Testis (tissue), 3 donors: ENCODE measurements around the gene FOXJ3. TPM values are rescaled to one million over a fixed set of nuclear protein-coding genes. Genes with fewer than 3 reads are reported as not detected.

Experiments
- DNase-seq: peaks from one replicate; pipeline ENCODE4 v3.0.0-alpha.2; 2019
- H3K27ac ChIP-seq, 2 donors: fragments of 200-600 bp; sonication (generic); one replicate each; pipeline ENCODE4 v1.5.1; 2019
- H3K27me3 ChIP-seq: fragments of 200-600 bp; sonication (generic); one replicate; pipeline ENCODE4 v1.5.1; 2019
- H3K36me3 ChIP-seq: fragments of 200-600 bp; sonication (generic); one replicate; pipeline ENCODE4 v1.5.1; 2017; ENCODE audit warnings: low read depth; ENCODE audit errors: missing control alignments
- H3K4me1 ChIP-seq: fragments of 200-600 bp; sonication (generic); one replicate; pipeline ENCODE4 v1.5.1; 2019
- H3K4me3 ChIP-seq, 2 donors: fragments of 200-600 bp; sonication (generic); one replicate each; pipeline ENCODE4 v1.5.1; 2017 to 2019
- H3K9me3 ChIP-seq: fragments of 200-600 bp; sonication (generic); one replicate; pipeline ENCODE4 v1.5.1; 2017
- POLR2A ChIP-seq: fragments of 450-650 bp; IDR thresholded peaks from one replicate; pipeline ENCODE4 v1.6.1; 2017; ENCODE audit warnings: antibody characterized with exemption, mild to moderate bottlenecking, moderate library complexity
- WGBS, 2 donors: methylation state at CpG; one replicate each; pipeline ENCODE4 v1.1.5; 2018; 5-methylcytosine and 5-hydroxymethylcytosine counted together
- intact Hi-C: fragments of 100-400 bp; cut with DNase I; formaldehyde crosslinking; loops from one replicate; pipeline ENCODE4 v1.15.1; 2023; ENCODE audit warnings: low total_unique reads
- polyA plus RNA-seq: library from polyadenylated mRNA; stranded (reverse); fragments of 350-450 nt; fragmentation: Illumina TruSeq; extraction: RNeasy Lipid Tissue Mini Kit (QIAGEN cat#74804); gene quantifications from one replicate; pipeline ENCODE4 v1.2.3, GENCODE V29; 2014; ENCODE audit warnings: low read depth, low replicate concordance; ENCODE audit not compliant: insufficient read depth
- total RNA-seq, 2 donors: library from RNA; depleted of rRNA; stranded (reverse); fragments of >200 nt; gene quantifications; one replicate each; pipeline ENCODE4 v1.2.3, GENCODE V29; 2016
- TF ChIP-seq, protein P1 (sequence below), 3 experiments: fragments of 450-650 bp in 2 of 3; fragments of 200-600 bp in 1 of 3; sonication (generic) in 1 of 3; IDR thresholded peaks; one replicate each; pipeline ENCODE4 v1.5.1; 2016 to 2019; ENCODE audit warnings: antibody characterized with exemption in 3 of 3, mild to moderate bottlenecking in 2 of 3, moderate library complexity in 1 of 3

The FOXJ3 gene
- total and polyA plus RNA-seq, 3 donors from 2014 or later, result 38.9 to 80.1 (median 64.4) TPM

DNA sequence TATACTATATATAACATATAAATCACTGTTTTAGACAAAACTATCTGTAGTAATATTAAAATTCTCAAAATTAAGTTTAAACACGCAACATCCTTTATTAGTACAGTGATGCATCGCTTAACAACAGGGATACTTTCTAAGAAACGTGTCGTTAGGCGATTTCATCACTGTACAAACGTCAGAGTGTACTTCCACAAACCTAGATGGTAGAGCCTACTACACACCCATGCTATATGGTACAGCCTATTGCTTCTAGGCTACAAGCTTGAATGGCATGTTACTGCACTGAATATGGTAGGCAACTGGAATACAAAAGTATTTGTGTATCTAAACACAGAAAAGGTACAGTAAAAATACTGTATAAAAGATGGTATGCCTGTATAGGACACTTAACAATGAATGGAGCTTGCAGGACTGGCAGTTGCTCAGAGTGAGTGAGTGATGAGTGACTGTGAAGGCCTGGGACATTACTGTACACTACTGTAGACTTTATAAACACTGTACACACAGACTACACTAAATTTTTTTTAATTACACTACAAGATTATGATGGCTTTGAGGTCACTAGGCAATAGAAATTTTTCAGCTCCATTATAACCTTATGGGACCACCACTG lies 10.5 kb downstream of the FOXJ3 start:
- intact Hi-C loops, result no loop called here
- no peak for TF ChIP-seq POLR2A
- TF ChIP-seq, protein P1, sequence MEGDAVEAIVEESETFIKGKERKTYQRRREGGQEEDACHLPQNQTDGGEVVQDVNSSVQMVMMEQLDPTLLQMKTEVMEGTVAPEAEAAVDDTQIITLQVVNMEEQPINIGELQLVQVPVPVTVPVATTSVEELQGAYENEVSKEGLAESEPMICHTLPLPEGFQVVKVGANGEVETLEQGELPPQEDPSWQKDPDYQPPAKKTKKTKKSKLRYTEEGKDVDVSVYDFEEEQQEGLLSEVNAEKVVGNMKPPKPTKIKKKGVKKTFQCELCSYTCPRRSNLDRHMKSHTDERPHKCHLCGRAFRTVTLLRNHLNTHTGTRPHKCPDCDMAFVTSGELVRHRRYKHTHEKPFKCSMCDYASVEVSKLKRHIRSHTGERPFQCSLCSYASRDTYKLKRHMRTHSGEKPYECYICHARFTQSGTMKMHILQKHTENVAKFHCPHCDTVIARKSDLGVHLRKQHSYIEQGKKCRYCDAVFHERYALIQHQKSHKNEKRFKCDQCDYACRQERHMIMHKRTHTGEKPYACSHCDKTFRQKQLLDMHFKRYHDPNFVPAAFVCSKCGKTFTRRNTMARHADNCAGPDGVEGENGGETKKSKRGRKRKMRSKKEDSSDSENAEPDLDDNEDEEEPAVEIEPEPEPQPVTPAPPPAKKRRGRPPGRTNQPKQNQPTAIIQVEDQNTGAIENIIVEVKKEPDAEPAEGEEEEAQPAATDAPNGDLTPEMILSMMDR (IDR thresholded peaks at IDR 0.05), result no peak
- H3K4me3 ChIP-seq, result no peak overlapping the region

DNA sequence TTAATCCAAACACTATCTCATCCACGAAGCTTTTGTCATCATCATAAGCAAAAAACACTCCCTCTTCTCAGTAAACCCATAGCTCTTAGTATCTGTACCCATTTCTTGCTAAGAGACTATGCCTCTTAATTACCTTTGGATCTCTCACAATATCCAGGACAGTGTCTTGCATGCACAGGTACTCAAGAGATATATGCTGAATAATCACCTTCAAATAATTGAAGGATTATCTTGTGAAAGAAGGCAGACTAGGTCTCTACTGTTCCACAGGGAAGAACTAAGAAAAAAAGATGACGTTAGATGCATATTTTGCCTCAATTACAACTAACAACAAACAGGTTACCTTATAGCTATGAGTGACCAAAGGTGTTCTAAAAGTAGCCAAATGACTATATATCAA lies 11.5 kb downstream of the FOXJ3 start:
- Histone ChIP-seq H3K4me1 (peaks cover 37% of the 10 kb centered on the region), H3K4me3 (no peak overlapping the region), H3K36me3 (no peaks in the 10 kb centered on the region), H3K27me3 (no peaks in the 10 kb centered on the region), H3K9me3 (no peaks in the 10 kb centered on the region), H3K27ac (no peak overlapping the region)
- no peak for DNase-seq
- intact Hi-C loops, result no loop called here
- TF ChIP-seq, protein P1 (IDR thresholded peaks at IDR 0.05), result no peak
- TF ChIP-seq POLR2A, result no peak
- WGBS, 2 donors, result 73 to 84% methylated on average over 2 of the region's 2 CpGs

More for the DNA sequence above, 10.5 kb downstream of the FOXJ3 start:
- Histone ChIP-seq H3K4me1 (peaks cover 30% of the 10 kb centered on the region), H3K27ac (no peak overlapping the region), H3K27me3 (no peaks in the 10 kb centered on the region), H3K9me3 (no peaks in the 10 kb centered on the region), H3K36me3 (no peaks in the 10 kb centered on the region)
- DNase-seq, result no peak
- WGBS, 2 donors, result 92 to 93% methylated on average over 6 of the region's 6 CpGs

DNA sequence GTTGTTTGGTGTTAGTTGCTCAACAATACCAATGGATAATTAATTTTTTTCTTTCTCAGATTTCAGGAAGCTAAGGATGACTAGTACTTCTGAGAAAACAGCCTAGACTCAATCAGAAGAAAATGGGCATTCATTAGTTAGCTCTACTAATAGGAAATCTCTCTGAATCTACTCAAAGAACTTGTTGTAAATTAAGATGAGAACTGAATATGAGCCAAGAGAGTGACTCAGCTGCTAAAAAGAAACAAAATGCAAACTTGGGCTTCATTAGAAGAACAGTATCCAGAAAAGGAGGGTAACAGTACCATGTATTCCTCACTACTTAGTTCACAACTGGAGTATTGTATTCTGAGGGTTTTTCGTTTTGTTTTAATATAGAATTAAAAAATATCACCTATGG lies 12.5 kb downstream of the FOXJ3 start:
- WGBS, 2 donors, result 0 to 33% methylated on average over 1 of the region's 1 CpG

DNA sequence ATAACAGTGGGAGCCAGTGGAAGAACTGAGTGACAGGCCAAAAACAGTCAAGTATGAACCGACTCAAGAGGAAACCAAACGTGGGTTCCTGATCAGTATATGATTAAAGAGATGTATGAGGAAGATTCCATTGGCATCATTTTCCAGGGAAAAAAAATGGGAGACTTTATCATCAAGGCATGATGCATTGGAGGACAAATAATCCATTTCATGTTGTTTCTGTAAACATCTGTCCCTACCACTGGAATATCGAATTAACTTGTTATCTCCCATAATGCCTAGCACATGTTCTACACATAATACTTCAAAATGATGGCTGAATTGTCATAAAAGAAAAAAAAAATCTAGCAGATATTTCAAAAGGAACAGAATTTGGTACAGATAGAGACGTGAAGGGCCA lies 13.3 kb downstream of the FOXJ3 start:
- no peak overlapping the region for H3K4me3 ChIP-seq
- H3K4me1 ChIP-seq, result peaks cover 42% of the 10 kb centered on the region
- H3K36me3 ChIP-seq, result no peaks in the 10 kb centered on the region
- intact Hi-C loops, result no loop called here
- WGBS, 2 donors, result 72 to 82% methylated on average over 4 of the region's 4 CpGs
- TF ChIP-seq, protein P1 (IDR thresholded peaks at IDR 0.05), result no peak
- no peak for TF ChIP-seq POLR2A
- H3K27ac ChIP-seq, result peak overlapping the region in 1 of 2 donors; percentile 41
- H3K9me3 ChIP-seq, result no peaks in the 10 kb centered on the region
- no peaks in the 10 kb centered on the region for H3K27me3 ChIP-seq
- DNase-seq, result no peak

More for the DNA sequence above, 12.5 kb downstream of the FOXJ3 start:
- intact Hi-C loops, result no loop called here
- Histone ChIP-seq H3K4me1 (peaks cover 39% of the 10 kb centered on the region), H3K36me3 (no peaks in the 10 kb centered on the region), H3K27ac (peak overlapping the region in 1 of 2 donors; percentile 41), H3K9me3 (no peaks in the 10 kb centered on the region), H3K4me3 (no peak overlapping the region), H3K27me3 (no peaks in the 10 kb centered on the region)
- no peak for TF ChIP-seq POLR2A
- TF ChIP-seq, protein P1 (IDR thresholded peaks at IDR 0.05), result no peak
- DNase-seq, result no peak

DNA sequence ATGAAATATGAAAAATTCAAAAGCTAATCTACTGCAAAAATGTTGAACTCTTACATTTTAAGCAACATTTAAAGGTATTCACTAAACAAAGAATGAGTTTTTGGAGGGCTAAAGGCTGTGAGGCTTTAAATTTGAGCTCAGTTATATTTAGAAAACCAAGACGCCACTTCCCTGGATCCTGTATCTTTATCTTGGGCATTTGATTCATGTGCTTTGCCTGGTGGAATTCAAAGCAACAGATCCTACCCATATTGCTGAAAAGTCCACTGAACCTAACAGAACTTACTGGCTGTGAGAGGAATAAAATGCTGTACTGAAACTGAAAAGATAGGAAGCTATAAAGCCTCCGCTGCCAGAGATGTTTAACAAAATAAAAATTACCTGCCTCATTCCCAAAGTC lies 14.3 kb downstream of the FOXJ3 start:
- Histone ChIP-seq H3K4me1 (peaks cover 47% of the 10 kb centered on the region), H3K27ac (peak overlapping the region in 1 of 2 donors; percentile 33), H3K4me3 (no peak overlapping the region), H3K9me3 (no peaks in the 10 kb centered on the region), H3K27me3 (no peaks in the 10 kb centered on the region), H3K36me3 (no peaks in the 10 kb centered on the region)
- TF ChIP-seq, protein P1 (IDR thresholded peaks at IDR 0.05), result no peak
- TF ChIP-seq POLR2A, result no peak
- 57 to 75% methylated on average over 2 of the region's 2 CpGs for WGBS, 2 donors
- intact Hi-C loops, result no loop called here
- no peak for DNase-seq
